A673 (cell line): Measurements from ENCODE around the gene PITPNM2. TPM values are rescaled to one million over a fixed set of nuclear protein-coding genes. Genes with fewer than 3 reads are reported as not detected.

Source experiments
- BruUV-seq: library from RNA; stranded (reverse); fragments of 400-500 nt; replicated peaks from 2 replicates; lab custom pipeline; 2021; lab: Mats Ljungman, UMichigan
- CTCF ChIA-PET: fragments of 300-600 bp; sonication (Branson Sonifier 250); formaldehyde crosslinking; loops from one replicate; lab custom pipeline; 2022; ENCODE audit warnings: antibody characterized with exemption; lab: Charles Lee
- POLR2A ChIA-PET: fragments of 300-600 bp; sonication (Branson Sonifier 250); formaldehyde crosslinking; loops from one replicate; lab custom pipeline; 2022; ENCODE audit warnings: antibody characterized with exemption; ENCODE audit not compliant: low non-redundant PET; lab: Charles Lee
- DNase-seq: peaks from one replicate; pipeline ENCODE4 v3.0.0-alpha.2; 2015; ENCODE audit warnings: low spot score
- H3K27ac ChIP-seq: fragments of 200-600 bp; sonication (generic); 2 replicates; pipeline ENCODE4 v1.5.1; 2016; ENCODE audit warnings: mixed run types, low read depth, mild to moderate bottlenecking, mixed read lengths, antibody characterized with exemption, low read length; ENCODE audit not compliant: poor library complexity, severe bottlenecking
- H3K27me3 ChIP-seq: fragments of 200-600 bp; sonication (generic); replicated peaks from 2 replicates; pipeline ENCODE4 v1.6.1; 2017; ENCODE audit warnings: mixed run types, low read depth, mild to moderate bottlenecking, mixed read lengths, antibody characterized with exemption, low read length; ENCODE audit not compliant: insufficient read depth, poor library complexity
- H3K36me3 ChIP-seq: fragments of 200-600 bp; sonication (generic); 2 replicates; pipeline ENCODE4 v1.6.1; 2016; ENCODE audit warnings: mixed run types, mild to moderate bottlenecking, mixed read lengths, antibody characterized with exemption, low read length; ENCODE audit not compliant: insufficient read depth, poor library complexity, severe bottlenecking
- H3K4me1 ChIP-seq: fragments of 200-600 bp; sonication (generic); 2 replicates; pipeline ENCODE4 v1.6.1; 2017; ENCODE audit warnings: mixed run types, mild to moderate bottlenecking, mixed read lengths, antibody characterized with exemption, low read length; ENCODE audit not compliant: insufficient read depth, poor library complexity, severe bottlenecking
- H3K4me3 ChIP-seq: fragments of 200-600 bp; sonication (generic); 2 replicates; pipeline ENCODE4 v1.5.1; 2016; ENCODE audit warnings: low read depth, mixed run types, mild to moderate bottlenecking, mixed read lengths, low read length; ENCODE audit not compliant: poor library complexity, severe bottlenecking
- H3K9me3 ChIP-seq: fragments of 200-600 bp; sonication (generic); 2 replicates; pipeline ENCODE4 v1.6.1; 2016; ENCODE audit warnings: mixed run types, low read depth, mild to moderate bottlenecking, mixed read lengths, antibody characterized with exemption, low read length; ENCODE audit not compliant: poor library complexity, severe bottlenecking
- CTCF ChIP-seq: fragments of 300-800, 200-600 bp; sonication (generic); conservative IDR thresholded peaks from 2 replicates; pipeline ENCODE4 v1.5.1; 2017; ENCODE audit warnings: low read depth, mild to moderate bottlenecking, antibody characterized with exemption, low read length, moderate library complexity, mixed read lengths
- EZH2 ChIP-seq: fragments of 200-600 bp; sonication (generic); IDR thresholded peaks from 2 replicates; pipeline ENCODE4 v1.6.1; 2017; ENCODE audit warnings: borderline replicate concordance, low read depth, mild to moderate bottlenecking, mixed read lengths, antibody characterized with exemption, low read length; ENCODE audit not compliant: poor library complexity, severe bottlenecking
- intact Hi-C: fragments of 100-400 bp; cut with micrococcal nuclease; formaldehyde crosslinking; loops from one replicate; pipeline ENCODE4 v1.10.0; 2022; ENCODE audit not compliant: unreplicated experiment
- total RNA-seq: library from RNA; stranded (reverse); gene quantifications from 2 replicates; pipeline ENCODE4 v1.2.3, GENCODE V29; 2021

The PITPNM2 gene
- total RNA-seq, 1 experiment from 2014 or later, result 6.4 TPM

- Histone ChIP-seq H3K36me3 (peaks cover 64% of the 10 kb centered on the region), H3K4me3 (no peak overlapping the region), H3K9me3 (no peaks in the 10 kb centered on the region), H3K27me3 (no peaks in the 10 kb centered on the region), H3K4me1 (no peaks in the 10 kb centered on the region), H3K27ac (no peak overlapping the region)
- no TSS peak for BruUV-seq
- intact Hi-C loops, result no loop called here
- no peak for DNase-seq
- ChIA-PET POLR2A (no interaction called here), CTCF (no interaction called here)
- TF ChIP-seq CTCF, result no peak
These were observed 36.7 kb upstream of the PITPNM2 start for GRCh38 chr12:123187637-123188036.

- intact Hi-C loops, result no loop called here
- Histone ChIP-seq H3K27ac (no peak overlapping the region), H3K27me3 (no peaks in the 10 kb centered on the region), H3K4me3 (no peak overlapping the region), H3K4me1 (no peaks in the 10 kb centered on the region), H3K9me3 (no peaks in the 10 kb centered on the region), H3K36me3 (peaks cover 47% of the 10 kb centered on the region)
- TF ChIP-seq EZH2 (no peak), CTCF (no peak)
- no peak for DNase-seq
- no TSS peak for BruUV-seq
- POLR2A ChIA-PET, result no interaction called here
- CTCF ChIA-PET, result no interaction called here
These were observed 29.3 kb upstream of the PITPNM2 start for GRCh38 chr12:123180171-123180570.

- no peak overlapping the region for H3K4me3 ChIP-seq
- CTCF ChIA-PET, result no interaction called here
- H3K27me3 ChIP-seq, result no peaks in the 10 kb centered on the region
- H3K9me3 ChIP-seq, result no peaks in the 10 kb centered on the region
- BruUV-seq, result no TSS peak
- H3K4me1 ChIP-seq, result no peaks in the 10 kb centered on the region
- TF ChIP-seq CTCF (no peak), EZH2 (no peak)
- DNase-seq, result no peak
- intact Hi-C loops, result no loop called here
- H3K36me3 ChIP-seq, result peaks cover 23% of the 10 kb centered on the region
- H3K27ac ChIP-seq, result no peak overlapping the region
- POLR2A ChIA-PET, result no interaction called here
These were observed 21.1 kb upstream of the PITPNM2 start for GRCh38 chr12:123171967-123172366.
